Measurements from ENCODE around the gene CLASRP. TPM values are rescaled to one million over a fixed set of nuclear protein-coding genes. Genes with fewer than 3 reads are reported as not detected.
A peak's percentile ranks its signal among the peaks of the same experiment; 100 is the strongest.
"Not testable (repeated sequence)": the region's sequence is repeated elsewhere in the genome, so short reads cannot be mapped to it uniquely, and the experiment has no call there.

The CLASRP gene, protein sequence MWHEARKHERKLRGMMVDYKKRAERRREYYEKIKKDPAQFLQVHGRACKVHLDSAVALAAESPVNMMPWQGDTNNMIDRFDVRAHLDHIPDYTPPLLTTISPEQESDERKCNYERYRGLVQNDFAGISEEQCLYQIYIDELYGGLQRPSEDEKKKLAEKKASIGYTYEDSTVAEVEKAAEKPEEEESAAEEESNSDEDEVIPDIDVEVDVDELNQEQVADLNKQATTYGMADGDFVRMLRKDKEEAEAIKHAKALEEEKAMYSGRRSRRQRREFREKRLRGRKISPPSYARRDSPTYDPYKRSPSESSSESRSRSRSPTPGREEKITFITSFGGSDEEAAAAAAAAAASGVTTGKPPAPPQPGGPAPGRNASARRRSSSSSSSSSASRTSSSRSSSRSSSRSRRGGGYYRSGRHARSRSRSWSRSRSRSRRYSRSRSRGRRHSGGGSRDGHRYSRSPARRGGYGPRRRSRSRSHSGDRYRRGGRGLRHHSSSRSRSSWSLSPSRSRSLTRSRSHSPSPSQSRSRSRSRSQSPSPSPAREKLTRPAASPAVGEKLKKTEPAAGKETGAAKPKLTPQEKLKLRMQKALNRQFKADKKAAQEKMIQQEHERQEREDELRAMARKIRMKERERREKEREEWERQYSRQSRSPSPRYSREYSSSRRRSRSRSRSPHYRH
- 100 to 1,000 TPM; 114 to 121 TPM for total RNA-seq

DNA sequence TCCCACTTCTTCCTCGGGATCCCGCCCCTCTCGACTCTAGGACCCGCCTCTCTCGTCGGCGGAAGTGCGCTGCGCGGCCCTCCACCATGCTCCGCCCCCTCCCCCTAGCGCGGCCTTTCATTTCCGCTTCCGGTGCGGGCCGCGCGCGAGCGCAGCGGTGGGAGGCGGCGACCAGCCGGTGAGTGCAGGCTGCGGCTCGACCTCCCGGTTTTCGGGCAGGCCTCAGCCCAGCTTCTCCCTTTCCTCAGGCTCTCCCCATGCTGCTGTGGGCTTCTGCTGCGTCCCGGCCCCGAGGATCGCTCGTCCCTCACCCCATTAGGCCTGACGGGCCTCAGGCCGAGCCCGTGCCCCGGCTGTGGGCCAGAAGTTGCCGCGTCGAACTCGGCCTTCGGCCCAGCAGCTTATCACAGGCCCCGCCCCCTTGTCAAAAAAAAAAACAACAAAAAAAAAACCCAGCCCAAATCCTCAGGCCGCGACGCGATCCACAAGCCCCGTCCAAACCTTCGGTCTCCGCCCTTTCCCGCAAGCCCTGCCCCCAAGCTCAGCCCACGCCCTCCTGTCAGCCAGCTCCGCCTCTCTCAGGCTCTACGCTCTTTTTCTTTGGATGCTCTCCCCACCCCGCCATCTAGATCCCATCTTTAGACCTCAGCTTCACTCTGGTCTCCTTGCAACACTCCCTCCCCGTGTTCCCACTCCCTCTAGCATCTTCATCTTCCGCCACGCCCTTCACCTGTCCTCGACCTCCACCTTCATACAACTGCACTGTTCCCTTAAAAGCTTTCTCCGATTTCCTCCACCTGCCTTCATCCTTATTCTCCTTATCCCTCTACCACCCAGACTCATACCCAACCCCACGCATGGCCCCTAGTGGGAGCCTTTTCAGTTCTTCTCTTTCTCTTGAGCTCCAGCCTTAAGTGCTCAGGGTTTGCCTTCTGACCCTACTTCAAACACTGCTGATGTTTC lies at the start of gene CLASRP:
Gene CLASRP, plus strand, starts transcription at position 115 of the 963 bp plus-strand sequence. CDS start 1,168 bp downstream, outside the sequence.
- H3K9me3 Mint-ChIP-seq (ENCODE audit: low read depth): no peaks in the 10 kb centered on the region
- peaks cover 39% of the 10 kb centered on the region for H3K36me3 Mint-ChIP-seq
- ATAC-seq (peak; percentile 97), DNase-seq (peak; percentile 92)
- H3K27me3 Mint-ChIP-seq: no peaks in the 10 kb centered on the region
- CTCF ChIA-PET: interaction anchor here (0.7 to 3.0 kb wide), 15 partner anchors 8 to 299 kb away, joined by 3 to 25 read pairs (median 3); partner anchors contain the start of genes BLOC1S3, CLPTM1, PPP1R37 and RELB
- H3K4me1 Mint-ChIP-seq: peaks cover 28% of the 10 kb centered on the region
- H3K4me3 Mint-ChIP-seq: peak within 1 kb of the TSS; percentile 92
- H3K27ac Mint-ChIP-seq: peak within 1 kb of the TSS; percentile 93

DNA sequence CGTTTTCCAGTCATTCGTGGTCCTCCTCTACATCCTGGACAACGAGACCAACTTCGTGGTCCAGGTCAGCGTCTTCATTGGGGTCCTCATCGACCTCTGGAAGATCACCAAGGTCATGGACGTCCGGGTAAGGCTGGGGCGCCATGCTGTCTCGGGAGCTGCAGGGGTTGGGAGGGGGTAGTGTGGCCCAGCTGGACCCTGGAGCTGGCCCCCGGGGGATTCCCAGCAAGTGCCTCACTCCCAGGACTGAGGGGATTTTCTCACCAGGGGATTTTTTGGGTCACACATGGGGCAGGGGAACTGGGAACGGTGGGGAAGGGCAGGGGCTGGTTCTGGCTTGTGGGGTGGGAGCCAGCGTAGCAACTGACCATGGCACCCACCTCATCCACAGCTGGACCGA lies 48.4 kb upstream of the CLASRP start:
- CTCF ChIA-PET: interaction anchor here (0.8 to 2.7 kb wide), 4 partner anchors 11 to 73 kb away, joined by 3 to 13 read pairs (median 4); partner anchors contain the start of gene RELB
- no peak overlapping the region for H3K4me3 Mint-ChIP-seq

DNA sequence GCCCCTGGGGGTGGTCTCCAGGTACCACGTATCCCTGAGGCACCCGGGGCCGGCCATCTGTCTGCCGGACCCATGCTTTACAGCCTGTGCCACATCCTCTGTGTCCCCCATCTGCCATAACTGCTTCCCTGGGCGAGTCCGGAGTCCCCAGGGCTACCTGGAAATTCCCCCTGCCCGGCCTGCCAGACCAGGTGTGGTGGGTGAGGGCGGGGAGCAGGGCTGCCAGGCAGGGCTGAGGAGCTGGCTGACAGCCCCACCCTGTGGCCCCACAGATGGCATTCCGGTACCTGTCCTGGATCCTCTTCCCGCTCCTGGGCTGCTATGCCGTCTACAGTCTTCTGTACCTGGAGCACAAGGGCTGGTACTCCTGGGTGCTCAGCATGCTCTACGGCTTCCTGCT lies 47.9 kb upstream of the CLASRP start:
- H3K4me3 Mint-ChIP-seq: no peak overlapping the region
- H3K36me3 Mint-ChIP-seq: peaks cover 2% of the 10 kb centered on the region
- H3K27me3 Mint-ChIP-seq: no peaks in the 10 kb centered on the region
- H3K27ac Mint-ChIP-seq: peak overlapping the region; percentile 46
- H3K9me3 Mint-ChIP-seq (ENCODE audit: low read depth): no peaks in the 10 kb centered on the region
- DNase-seq (no peak), ATAC-seq (no peak)
- no peaks in the 10 kb centered on the region for H3K4me1 Mint-ChIP-seq
- CTCF ChIA-PET: interaction anchor here (1.4 kb wide), 1 partner anchor 11 kb away, joined by 3 read pairs; the partner anchor contains the start of gene RELB

More for the DNA sequence above, 48.4 kb upstream of the CLASRP start:
- Mint-ChIP-seq H3K9me3 (ENCODE audit: low read depth) (no peaks in the 10 kb centered on the region), H3K27ac (no peak overlapping the region), H3K4me1 (no peaks in the 10 kb centered on the region), H3K27me3 (no peaks in the 10 kb centered on the region), H3K36me3 (peaks cover 2% of the 10 kb centered on the region)
- no peak for DNase-seq
- no peak for ATAC-seq

DNA sequence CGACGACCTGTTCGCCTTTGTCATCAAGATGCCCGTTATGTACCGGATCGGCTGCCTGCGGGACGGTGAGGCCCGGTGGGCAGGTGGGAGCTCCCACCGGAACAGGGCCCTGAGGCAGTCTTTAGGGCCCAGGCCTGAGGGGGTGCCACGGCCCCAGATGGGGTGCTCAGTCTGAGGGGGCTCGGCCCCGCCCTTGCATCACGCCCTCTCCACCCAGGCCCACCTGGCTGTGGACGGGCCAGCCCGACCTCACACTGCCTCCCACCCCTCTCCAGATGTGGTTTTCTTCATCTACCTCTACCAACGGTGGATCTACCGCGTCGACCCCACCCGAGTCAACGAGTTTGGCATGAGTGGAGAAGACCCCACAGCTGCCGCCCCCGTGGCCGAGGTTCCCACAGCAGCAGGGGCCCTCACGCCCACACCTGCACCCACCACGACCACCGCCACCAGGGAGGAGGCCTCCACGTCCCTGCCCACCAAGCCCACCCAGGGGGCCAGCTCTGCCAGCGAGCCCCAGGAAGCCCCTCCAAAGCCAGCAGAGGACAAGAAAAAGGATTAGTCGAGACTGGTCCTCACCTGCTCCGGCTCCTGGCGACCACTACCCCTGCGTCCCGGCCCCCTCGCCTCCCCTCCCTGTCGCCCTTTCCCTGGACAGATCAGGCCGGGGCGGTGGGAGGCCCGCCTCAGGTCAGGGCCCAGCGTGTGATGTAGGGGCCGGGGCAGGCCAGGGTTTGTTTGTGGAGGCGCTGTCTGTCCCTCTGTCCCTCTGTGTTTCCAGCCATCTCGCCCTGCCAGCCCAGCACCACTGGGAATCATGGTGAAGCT lies 46.3 kb upstream of the CLASRP start:
- no peak for ATAC-seq
- H3K27ac Mint-ChIP-seq: no peak overlapping the region
- no peak overlapping the region for H3K4me3 Mint-ChIP-seq
- H3K36me3 Mint-ChIP-seq: peaks cover under 1% of the 10 kb centered on the region
- DNase-seq: no peak
- H3K27me3 Mint-ChIP-seq: no peaks in the 10 kb centered on the region
- CTCF ChIA-PET: interaction anchor here (1.2 kb wide), 1 partner anchor 67 kb away, joined by 3 read pairs; no protein-coding TSS in a partner anchor
- H3K4me1 Mint-ChIP-seq: no peaks in the 10 kb centered on the region
- H3K9me3 Mint-ChIP-seq (ENCODE audit: low read depth): no peaks in the 10 kb centered on the region

DNA sequence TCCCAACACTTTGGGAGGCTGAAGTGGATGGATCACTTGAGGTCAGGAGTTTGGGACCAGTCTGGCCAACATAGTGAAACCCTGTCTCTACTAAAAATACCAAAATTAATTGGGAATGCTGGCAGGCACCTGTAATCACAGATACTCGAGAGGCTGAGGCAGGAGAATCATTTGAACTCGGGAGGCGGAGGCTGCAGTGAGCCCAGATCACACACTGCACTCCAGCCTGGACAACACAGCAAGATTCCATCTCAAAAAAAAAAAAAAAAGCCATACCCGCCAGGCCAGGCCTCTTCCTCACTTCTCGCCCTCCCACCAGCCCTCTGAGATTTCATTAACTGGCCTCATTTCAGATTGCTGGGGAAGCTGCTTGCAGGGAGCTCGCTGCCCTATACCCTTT lies 45.3 kb upstream of the CLASRP start:
- DNase-seq (no peak), ATAC-seq (no peak)
- Mint-ChIP-seq H3K27me3 (no peaks in the 10 kb centered on the region), H3K36me3 (no peaks in the 10 kb centered on the region), H3K4me3 (no peak overlapping the region), H3K9me3 (ENCODE audit: low read depth) (no peaks in the 10 kb centered on the region), H3K4me1 (no peaks in the 10 kb centered on the region), H3K27ac (no peak overlapping the region)
- CTCF ChIA-PET: interaction anchor here (1.1 kb wide), 1 partner anchor 66 kb away, joined by 3 read pairs; no protein-coding TSS in a partner anchor

DNA sequence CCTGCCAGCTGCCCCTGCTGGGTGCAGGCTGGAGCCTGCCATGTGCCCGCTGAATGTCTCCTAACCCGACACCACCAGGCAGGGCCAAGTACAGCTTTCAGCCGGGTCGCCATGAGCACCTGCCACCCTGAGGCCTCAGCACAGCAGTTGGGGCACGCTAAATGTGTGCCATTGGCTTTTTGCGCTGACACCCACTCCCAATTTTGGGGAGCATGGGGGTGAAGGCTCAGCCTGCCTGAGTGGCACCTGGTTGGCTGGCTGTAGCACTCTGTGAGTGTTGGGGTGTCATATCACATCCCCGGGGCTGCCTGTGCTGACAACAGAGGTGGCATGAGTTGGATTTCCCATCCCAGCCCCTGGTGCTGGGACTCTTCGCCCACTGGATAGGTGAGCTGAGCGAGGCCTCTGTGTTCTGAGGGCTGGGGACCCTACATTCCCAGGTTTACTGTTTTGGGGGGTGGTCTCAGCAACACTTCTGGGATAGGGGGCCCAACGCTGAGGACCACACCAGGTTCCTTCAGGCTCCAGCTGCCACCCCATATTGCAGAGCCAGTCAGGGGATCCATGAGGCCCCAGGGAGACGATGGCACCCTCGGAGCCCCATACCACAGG lies 44.8 kb upstream of the CLASRP start:
- Mint-ChIP-seq H3K9me3 (ENCODE audit: low read depth) (no peaks in the 10 kb centered on the region), H3K4me3 (no peak overlapping the region), H3K4me1 (no peaks in the 10 kb centered on the region), H3K36me3 (no peaks in the 10 kb centered on the region), H3K27ac (no peak overlapping the region), H3K27me3 (no peaks in the 10 kb centered on the region)
- ATAC-seq: no peak
- DNase-seq: no peak
- CTCF ChIA-PET: interaction anchor here (1.1 kb wide), 1 partner anchor 66 kb away, joined by 3 read pairs; no protein-coding TSS in a partner anchor

DNA sequence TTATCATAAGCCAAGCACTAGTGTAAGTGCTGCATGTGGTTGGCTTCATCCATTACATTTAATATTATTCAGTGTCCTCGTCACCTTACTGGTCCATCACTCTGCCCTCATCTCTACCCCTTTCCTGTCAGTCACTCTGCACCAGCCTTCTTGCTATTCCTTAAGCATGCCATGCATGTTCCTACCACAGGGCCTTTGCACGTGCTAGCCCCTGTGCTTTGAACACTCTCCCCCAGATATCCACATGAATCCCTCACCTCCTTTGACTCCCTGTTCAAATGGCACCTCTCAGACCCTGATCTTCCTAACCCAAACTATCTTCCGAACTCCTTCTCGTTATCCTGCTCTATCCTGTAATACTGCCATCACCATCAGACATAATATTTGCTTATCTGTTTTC lies 40.8 kb upstream of the CLASRP start:
- no peaks in the 10 kb centered on the region for H3K27me3 Mint-ChIP-seq
- DNase-seq: no peak
- H3K4me3 Mint-ChIP-seq: no peak overlapping the region
- H3K4me1 Mint-ChIP-seq: peaks cover 17% of the 10 kb centered on the region
- CTCF ChIA-PET: interaction anchor here (1.5 kb wide), 1 partner anchor 61 kb away, joined by 4 read pairs; no protein-coding TSS in a partner anchor
- peaks cover 2% of the 10 kb centered on the region for H3K36me3 Mint-ChIP-seq
- H3K27ac Mint-ChIP-seq: no peak overlapping the region
- no peak for ATAC-seq
- no peaks in the 10 kb centered on the region for H3K9me3 Mint-ChIP-seq (ENCODE audit: low read depth)

DNA sequence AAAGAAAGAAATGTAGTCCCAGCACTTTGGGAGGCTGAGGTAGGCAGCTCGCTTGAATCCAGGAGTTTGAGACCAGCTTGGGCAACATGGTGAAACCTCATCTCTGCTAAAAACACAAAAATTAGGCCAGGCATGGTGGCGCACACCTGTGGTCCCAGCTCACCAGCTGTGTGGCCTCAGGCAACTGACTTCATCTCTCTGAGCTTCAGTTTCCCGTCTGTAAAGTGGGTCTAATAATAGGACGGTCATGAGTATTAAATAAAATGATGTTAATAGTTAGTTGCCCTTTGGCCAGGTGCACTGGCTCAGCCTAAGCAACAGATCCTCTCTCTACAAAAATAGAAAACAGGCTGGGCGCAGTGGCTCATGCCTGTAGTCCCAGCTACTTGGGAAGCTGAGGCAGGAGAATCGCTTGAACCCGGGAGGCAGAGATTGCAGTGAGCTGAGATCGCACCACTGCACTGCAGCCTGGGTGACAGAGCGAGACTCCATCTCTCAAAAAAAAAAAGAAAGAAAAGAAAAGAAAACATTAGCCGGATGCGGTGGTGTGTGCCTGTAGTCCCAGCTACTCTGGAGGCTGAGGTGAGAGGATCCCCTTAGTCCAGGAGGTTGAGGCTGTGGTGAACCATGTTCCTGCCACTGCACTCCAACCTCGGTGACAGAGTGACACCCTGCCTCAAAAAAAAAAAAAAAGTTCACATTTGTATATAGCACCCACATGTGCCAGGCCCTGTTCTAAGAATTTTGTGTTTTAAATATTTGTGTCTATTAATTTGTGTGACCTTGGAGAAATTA lies 39.5 kb upstream of the CLASRP start:
- peaks cover 20% of the 10 kb centered on the region for H3K4me1 Mint-ChIP-seq
- H3K27ac Mint-ChIP-seq; H3K4me3 Mint-ChIP-seq; DNase-seq; H3K9me3 Mint-ChIP-seq (ENCODE audit: low read depth); ATAC-seq; H3K36me3 Mint-ChIP-seq; H3K27me3 Mint-ChIP-seq: not testable (repeated sequence)
- CTCF ChIA-PET: interaction anchor here (1.5 to 2.4 kb wide), 3 partner anchors 10 to 60 kb away, joined by 4 to 12 read pairs (median 7); partner anchors contain the start of gene CLASRP

DNA sequence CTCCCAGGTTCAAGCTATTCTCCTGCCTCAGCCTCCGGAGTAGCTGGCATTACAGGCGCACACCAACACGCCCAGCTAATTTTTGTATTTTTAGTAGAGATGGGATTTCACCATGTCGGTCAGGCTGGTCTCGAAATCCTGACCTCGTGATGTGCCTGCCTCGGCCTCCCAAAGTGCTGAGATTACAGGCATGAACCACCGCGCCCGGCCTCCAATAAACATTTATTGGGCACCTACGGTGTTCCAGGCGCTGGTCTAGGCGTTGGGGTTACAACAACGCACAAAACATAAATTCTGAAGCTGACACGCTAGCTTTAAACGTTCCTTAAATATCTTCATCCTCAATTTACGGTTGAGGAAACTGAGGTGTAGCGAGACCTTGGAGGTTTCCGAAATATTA lies 38.2 kb upstream of the CLASRP start:
- H3K27ac Mint-ChIP-seq: peak overlapping the region; percentile 63
- peak overlapping the region; percentile 57 for H3K4me3 Mint-ChIP-seq
- not testable (repeated sequence) for DNase-seq; ATAC-seq; H3K9me3 Mint-ChIP-seq (ENCODE audit: low read depth); H3K27me3 Mint-ChIP-seq; H3K36me3 Mint-ChIP-seq
- CTCF ChIA-PET: interaction anchor here (0.6 to 2.4 kb wide), 5 partner anchors 12 to 773 kb away, joined by 3 to 12 read pairs (median 6); partner anchors contain the start of gene CLASRP
- H3K4me1 Mint-ChIP-seq: peaks cover 20% of the 10 kb centered on the region

DNA sequence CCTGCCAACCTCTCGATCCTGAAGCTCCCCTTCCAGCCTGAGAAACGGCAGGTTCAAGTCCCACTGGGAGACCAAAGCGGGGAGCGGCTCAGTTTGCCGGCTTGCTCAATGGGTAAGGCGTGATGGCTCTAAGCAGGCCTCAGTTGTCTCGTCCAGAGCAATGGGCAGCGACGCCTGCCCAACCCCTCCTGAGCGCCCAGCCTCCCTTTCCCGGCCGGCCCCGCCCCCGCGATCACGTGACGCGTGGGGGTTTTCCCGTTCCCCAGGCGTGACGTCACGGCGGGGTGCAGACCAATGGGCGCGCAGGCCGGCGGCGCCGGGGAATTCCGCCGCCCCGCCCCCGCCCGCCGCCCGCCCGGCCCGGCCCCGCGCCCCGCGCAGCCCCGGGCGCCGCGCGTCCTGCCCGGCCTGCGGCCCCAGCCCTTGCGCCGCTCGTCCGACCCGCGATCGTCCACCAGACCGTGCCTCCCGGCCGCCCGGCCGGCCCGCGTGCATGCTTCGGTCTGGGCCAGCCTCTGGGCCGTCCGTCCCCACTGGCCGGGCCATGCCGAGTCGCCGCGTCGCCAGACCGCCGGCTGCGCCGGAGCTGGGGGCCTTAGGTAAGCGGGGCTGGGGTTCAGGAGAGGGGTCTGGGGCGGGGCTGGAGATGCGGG lies 37.6 kb upstream of the CLASRP start, which contains the start of gene RELB:
Gene RELB, plus strand, starts transcription at position 378 of the 653 bp plus-strand sequence. Its CDS starts 116 bp downstream, at position 494.
- peaks cover 23% of the 10 kb centered on the region for H3K4me1 Mint-ChIP-seq
- ATAC-seq (peak; percentile 75), DNase-seq (peak; percentile 95)
- CTCF ChIA-PET: interaction anchor here (0.6 to 2.4 kb wide), 5 partner anchors 10 to 773 kb away, joined by 3 to 7 read pairs (median 3); partner anchors contain the start of gene CLASRP
- H3K27ac Mint-ChIP-seq: peak within 1 kb of the TSS; percentile 99
- H3K9me3 Mint-ChIP-seq (ENCODE audit: low read depth): no peaks in the 10 kb centered on the region
- H3K27me3 Mint-ChIP-seq: no peaks in the 10 kb centered on the region
- peaks cover 8% of the 10 kb centered on the region for H3K36me3 Mint-ChIP-seq
- H3K4me3 Mint-ChIP-seq: peak within 1 kb of the TSS; percentile 90
